NB4 (cell line): Measurements from ENCODE around the gene MAP1B.

ENCODE experiments used
- DNase-seq: peaks from one replicate; pipeline ENCODE4 v3.0.0; 2010; ENCODE audit warnings: low read depth
- H3K4me3 ChIP-seq: one replicate; pipeline ENCODE4 v1.5.1; 2011; ENCODE audit warnings: mild to moderate bottlenecking, low read depth, low read length, moderate library complexity
- CTCF ChIP-seq: IDR thresholded peaks from one replicate; pipeline ENCODE4 v1.5.1; 2012; ENCODE audit warnings: low read depth, low read length
- MAX ChIP-seq: IDR thresholded peaks from 2 replicates; pipeline ENCODE4 v1.6.1; 2011; ENCODE audit warnings: low read depth, low read length
- MYC ChIP-seq: IDR thresholded peaks from 2 replicates; pipeline ENCODE4 v1.6.1; 2011; ENCODE audit warnings: low read depth, low read length
- POLR2A ChIP-seq: IDR thresholded peaks from 2 replicates; pipeline ENCODE4 v1.6.1; 2011; ENCODE audit warnings: mild to moderate bottlenecking; ENCODE audit not compliant: insufficient read length; ENCODE audit errors: extremely low read depth

Gene MAP1B

GRCh38 chr5:72224946-72225463 is 117.7 kb downstream of the MAP1B start:
- H3K4me3 ChIP-seq: no peak overlapping the region
- no peak for TF ChIP-seq MAX
- TF ChIP-seq POLR2A: no peak
- no peak for TF ChIP-seq MYC

GRCh38 chr5:72225741-72226140 is 118.5 kb downstream of the MAP1B start:
- no peak overlapping the region for H3K4me3 ChIP-seq
- DNase-seq: no peak
- TF ChIP-seq MAX: no peak
- TF ChIP-seq MYC: no peak
- TF ChIP-seq CTCF: no peak
- TF ChIP-seq POLR2A: no peak

More at GRCh38 chr5:72224946-72225463, 117.7 kb downstream of the MAP1B start:
- DNase-seq: no peak

GRCh38 chr5:72226950-72227349 is 119.7 kb downstream of the MAP1B start:
- no peak overlapping the region for H3K4me3 ChIP-seq
- DNase-seq: no peak
- TF ChIP-seq CTCF: no peak
- no peak for TF ChIP-seq MAX
- no peak for TF ChIP-seq MYC
- no peak for TF ChIP-seq POLR2A

- DNase-seq: peak; percentile 32
- TF ChIP-seq CTCF (no peak), MAX (no peak), MYC (no peak), POLR2A (no peak)
- no peak overlapping the region for H3K4me3 ChIP-seq
Observed at GRCh38 chr5:72228960-72229359, 121.7 kb downstream of the MAP1B start.

GRCh38 chr5:72231991-72232703 is 124.9 kb downstream of the MAP1B start:
- peak overlapping the region; percentile 14 for H3K4me3 ChIP-seq
- peak; percentile 87 for DNase-seq
- TF ChIP-seq MYC (no peak), CTCF (no peak), MAX (no peak), POLR2A (no peak)

- peak overlapping the region; percentile 14 for H3K4me3 ChIP-seq
- no peak for TF ChIP-seq MAX
- TF ChIP-seq POLR2A: no peak
- TF ChIP-seq MYC: no peak
- TF ChIP-seq CTCF: no peak
Observed at GRCh38 chr5:72232838-72233237, 125.6 kb downstream of the MAP1B start.

More at GRCh38 chr5:72232838-72233237, 125.6 kb downstream of the MAP1B start:
- DNase-seq: peak; percentile 40
